Astrocyte (in vitro differentiated cells and primary cell): ENCODE measurements around the gene SNAP23.

Experiments
- CTCF ChIP-seq: IDR thresholded peaks from 2 replicates; pipeline ENCODE4 v1.5.1; 2011; ENCODE audit warnings: low read depth, mild to moderate bottlenecking, inconsistent platforms, low read length, moderate library complexity; ENCODE audit not compliant: insufficient read depth
- EZH2 ChIP-seq: IDR thresholded peaks from 2 replicates; pipeline ENCODE4 v1.6.1; 2012; ENCODE audit warnings: mild to moderate bottlenecking, low read length, inconsistent platforms; ENCODE audit not compliant: insufficient read depth

GRCh38 chr15:42523331-42523730, 27.9 kb downstream of the SNAP23 start:
- TF ChIP-seq CTCF, result no peak
- TF ChIP-seq EZH2, result no peak
